Endodermal cell (in vitro differentiated cells): Measurements from ENCODE around the gene LIMK1. TPM values are rescaled to one million over a fixed set of nuclear protein-coding genes. Genes with fewer than 3 reads are reported as not detected.

Source experiments
- DNase-seq: peaks from one replicate; pipeline ENCODE4 v3.0.0-alpha.2; 2017
- H3K27ac ChIP-seq: 2 replicates; pipeline ENCODE4 v1.5.1; 2013; ENCODE audit warnings: mild to moderate bottlenecking, low read depth, low read length, moderate library complexity
- H3K27me3 ChIP-seq: 2 replicates; pipeline ENCODE4 v1.6.1; 2013; ENCODE audit warnings: mild to moderate bottlenecking, low read length, moderate library complexity; ENCODE audit not compliant: insufficient read depth, control insufficient read depth, poor library complexity, severe bottlenecking
- H3K36me3 ChIP-seq: 2 replicates; pipeline ENCODE4 v1.7.0; 2013; ENCODE audit warnings: mild to moderate bottlenecking, low read length, moderate library complexity; ENCODE audit not compliant: control insufficient read depth, insufficient read depth
- H3K4me1 ChIP-seq: one replicate; pipeline ENCODE4 v1.7.0; 2013; ENCODE audit warnings: low read length; ENCODE audit not compliant: control insufficient read depth, insufficient read depth
- H3K4me3 ChIP-seq: 2 replicates; pipeline ENCODE4 v1.5.1; 2013; ENCODE audit warnings: mild to moderate bottlenecking, low read length, moderate library complexity
- H3K9ac ChIP-seq: 2 replicates; pipeline ENCODE4 v1.6.1; 2013; ENCODE audit warnings: mild to moderate bottlenecking, low read length, moderate library complexity; ENCODE audit not compliant: poor library complexity, severe bottlenecking; ENCODE audit errors: extremely low read depth
- H3K9me3 ChIP-seq: 2 replicates; pipeline ENCODE4 v1.6.1; 2013; ENCODE audit warnings: mild to moderate bottlenecking, low read length, moderate library complexity; ENCODE audit not compliant: control insufficient read depth
- H3K27ac Mint-ChIP-seq: 2 replicates; pipeline ENCODE4 v1.8.0; 2020; ENCODE audit warnings: mixed read lengths
- H3K27me3 Mint-ChIP-seq: 2 replicates; pipeline ENCODE4 v1.8.0; 2021; ENCODE audit warnings: mild to moderate bottlenecking, mixed read lengths; ENCODE audit not compliant: insufficient read depth
- H3K36me3 Mint-ChIP-seq: 2 replicates; pipeline ENCODE4 v1.8.0; 2020; ENCODE audit warnings: low read depth, mixed read lengths
- H3K4me1 Mint-ChIP-seq: 2 replicates; pipeline ENCODE4 v1.8.0; 2020; ENCODE audit warnings: mixed read lengths
- H3K4me3 Mint-ChIP-seq: 2 replicates; pipeline ENCODE4 v1.8.0; 2020; ENCODE audit warnings: mild to moderate bottlenecking, moderate library complexity, mixed read lengths
- H3K9me3 Mint-ChIP-seq: 2 replicates; pipeline ENCODE4 v1.8.0; 2020; ENCODE audit warnings: mild to moderate bottlenecking, mixed read lengths
- WGBS, 2 experiments: methylation state at CpG; one replicate each; pipeline versions ENCODE4 v1.1.5 to v1.1.7; 2013; ENCODE audit warnings: missing lambda C conversion rate in 2 of 2, mixed read lengths in 1 of 2; ENCODE audit not compliant: insufficient coverage in 1 of 2, insufficient read length in 1 of 2; 5-methylcytosine and 5-hydroxymethylcytosine counted together
- total RNA-seq, 2 donors: library from RNA; stranded (reverse); fragmentation: NEBNext Ultra II Directional in 1 of 2; extraction: Animal tissue kit (Norgen Biotek cat#: 25700) in 1 of 2; gene quantifications; 2 replicates in 1 of 2; 3 replicates in 1 of 2; pipeline ENCODE4 v1.2.1, GENCODE V29; 2021
- TF ChIP-seq, protein P1 (sequence below): fragments of 200-600 bp; sonication (generic); conservative IDR thresholded peaks from 2 replicates; pipeline ENCODE4 v1.5.0; 2021; ENCODE audit warnings: antibody characterized with exemption, mild to moderate bottlenecking

The LIMK1 gene
- total RNA-seq, 2 donors from 2014 or later: 83.9 TPM

- H3K9ac ChIP-seq: no peak overlapping the region
- H3K4me1 ChIP-seq: no peaks in the 10 kb centered on the region
- no peaks in the 10 kb centered on the region for H3K27me3 ChIP-seq
- peak overlapping the region; percentile 16 for H3K27ac ChIP-seq
- no peak overlapping the region for H3K4me3 Mint-ChIP-seq
- H3K9me3 Mint-ChIP-seq: peaks cover 9% of the 10 kb centered on the region
- H3K4me1 Mint-ChIP-seq: no peaks in the 10 kb centered on the region
- no peak overlapping the region for H3K27ac Mint-ChIP-seq
- TF ChIP-seq, protein P1, sequence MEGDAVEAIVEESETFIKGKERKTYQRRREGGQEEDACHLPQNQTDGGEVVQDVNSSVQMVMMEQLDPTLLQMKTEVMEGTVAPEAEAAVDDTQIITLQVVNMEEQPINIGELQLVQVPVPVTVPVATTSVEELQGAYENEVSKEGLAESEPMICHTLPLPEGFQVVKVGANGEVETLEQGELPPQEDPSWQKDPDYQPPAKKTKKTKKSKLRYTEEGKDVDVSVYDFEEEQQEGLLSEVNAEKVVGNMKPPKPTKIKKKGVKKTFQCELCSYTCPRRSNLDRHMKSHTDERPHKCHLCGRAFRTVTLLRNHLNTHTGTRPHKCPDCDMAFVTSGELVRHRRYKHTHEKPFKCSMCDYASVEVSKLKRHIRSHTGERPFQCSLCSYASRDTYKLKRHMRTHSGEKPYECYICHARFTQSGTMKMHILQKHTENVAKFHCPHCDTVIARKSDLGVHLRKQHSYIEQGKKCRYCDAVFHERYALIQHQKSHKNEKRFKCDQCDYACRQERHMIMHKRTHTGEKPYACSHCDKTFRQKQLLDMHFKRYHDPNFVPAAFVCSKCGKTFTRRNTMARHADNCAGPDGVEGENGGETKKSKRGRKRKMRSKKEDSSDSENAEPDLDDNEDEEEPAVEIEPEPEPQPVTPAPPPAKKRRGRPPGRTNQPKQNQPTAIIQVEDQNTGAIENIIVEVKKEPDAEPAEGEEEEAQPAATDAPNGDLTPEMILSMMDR: no peak
- H3K9me3 ChIP-seq: peaks cover 14% of the 10 kb centered on the region
- DNase-seq: no peak
- 93 to 95% methylated on average over 8 of the region's 8 CpGs for WGBS, 2 experiments
- H3K4me3 ChIP-seq: no peak overlapping the region
- H3K36me3 ChIP-seq: peaks cover 65% of the 10 kb centered on the region
- H3K27me3 Mint-ChIP-seq: no peaks in the 10 kb centered on the region
- H3K36me3 Mint-ChIP-seq: peaks cover 71% of the 10 kb centered on the region
Observed at GRCh38 chr7:74101061-74101681, 17.6 kb downstream of the LIMK1 start.

DNA sequence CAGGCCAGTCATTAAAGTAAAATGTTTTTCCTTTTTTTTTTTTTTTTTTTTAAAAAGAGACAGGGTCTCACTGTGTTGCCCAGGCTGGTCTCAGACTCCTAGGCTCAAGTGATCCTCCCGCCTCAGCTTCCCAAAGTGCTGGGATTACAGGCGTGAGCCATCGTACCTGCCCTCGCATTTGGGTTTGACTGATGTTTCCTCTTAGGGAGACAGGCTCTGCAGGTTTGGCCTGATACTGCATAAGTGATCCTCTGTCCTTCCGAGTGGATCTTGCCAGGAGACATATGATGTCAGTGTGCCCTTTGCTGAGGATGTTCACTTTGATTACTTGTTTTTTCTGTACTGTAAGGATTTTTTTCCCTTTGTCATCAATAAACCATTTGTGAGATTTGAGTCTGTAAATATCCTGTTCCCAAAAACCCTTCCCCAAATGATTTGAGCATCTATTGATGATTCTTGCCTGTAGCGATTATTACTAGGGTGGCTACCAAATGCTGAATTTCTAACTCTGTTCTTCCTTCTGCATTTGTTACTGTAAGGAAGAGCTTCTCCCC, 19.7 kb downstream of the LIMK1 start:
- Mint-ChIP-seq H3K4me3 (no peak overlapping the region), H3K36me3 (peaks cover 69% of the 10 kb centered on the region), H3K4me1 (no peaks in the 10 kb centered on the region), H3K9me3 (no peaks in the 10 kb centered on the region), H3K27me3 (no peaks in the 10 kb centered on the region), H3K27ac (no peak overlapping the region)
- H3K4me3 ChIP-seq: no peak overlapping the region
- no peaks in the 10 kb centered on the region for H3K9me3 ChIP-seq
- WGBS, 2 experiments: 97% methylated on average over 6 of the region's 6 CpGs
- DNase-seq: no peak
- H3K27ac ChIP-seq: no peak overlapping the region
- no peak overlapping the region for H3K9ac ChIP-seq
- H3K4me1 ChIP-seq: no peaks in the 10 kb centered on the region
- peaks cover 55% of the 10 kb centered on the region for H3K36me3 ChIP-seq
- H3K27me3 ChIP-seq: no peaks in the 10 kb centered on the region
- TF ChIP-seq, protein P1: no peak

DNA sequence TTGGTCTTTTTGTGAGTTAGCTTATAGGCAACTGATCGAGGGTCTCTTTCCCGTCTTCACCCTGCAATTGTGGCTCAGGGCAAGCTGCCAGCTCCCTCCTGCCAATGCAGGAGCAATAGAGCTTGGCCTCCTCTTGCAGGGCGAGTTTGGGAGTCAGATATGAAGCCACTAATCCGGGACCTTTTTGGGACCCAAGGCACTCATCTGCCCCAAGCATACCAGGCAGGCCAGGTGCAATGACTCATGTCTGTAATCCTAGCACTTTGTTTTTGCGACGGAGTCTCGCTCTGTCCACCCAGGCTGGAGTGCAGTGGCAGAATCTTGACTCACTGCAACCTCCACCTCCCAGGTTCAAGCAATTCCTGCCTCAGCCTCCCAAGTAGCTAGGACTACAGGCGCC, 21.1 kb downstream of the LIMK1 start:
- Histone ChIP-seq H3K27me3 (no peaks in the 10 kb centered on the region), H3K9ac (no peak overlapping the region), H3K36me3 (peaks cover 57% of the 10 kb centered on the region), H3K9me3 (no peaks in the 10 kb centered on the region), H3K4me1 (no peaks in the 10 kb centered on the region), H3K27ac (no peak overlapping the region), H3K4me3 (no peak overlapping the region)
- Mint-ChIP-seq H3K9me3 (no peaks in the 10 kb centered on the region), H3K4me1 (no peaks in the 10 kb centered on the region), H3K36me3 (peaks cover 62% of the 10 kb centered on the region), H3K27ac (no peak overlapping the region), H3K4me3 (no peak overlapping the region), H3K27me3 (no peaks in the 10 kb centered on the region)
- WGBS, 2 experiments: 88 to 95% methylated on average over 6 to 8 of the region's 8 CpGs
- TF ChIP-seq, protein P1: no peak
- DNase-seq: no peak
